ENCODE data around the gene RAET1E. TPM values are rescaled to one million over a fixed set of nuclear protein-coding genes. Genes with fewer than 3 reads are reported as not detected.
A peak's percentile ranks its signal among the peaks of the same experiment; 100 is the strongest.

The RAET1E gene
- total RNA-seq, 1 donor from 2014 or later: 27.5 TPM

DNA sequence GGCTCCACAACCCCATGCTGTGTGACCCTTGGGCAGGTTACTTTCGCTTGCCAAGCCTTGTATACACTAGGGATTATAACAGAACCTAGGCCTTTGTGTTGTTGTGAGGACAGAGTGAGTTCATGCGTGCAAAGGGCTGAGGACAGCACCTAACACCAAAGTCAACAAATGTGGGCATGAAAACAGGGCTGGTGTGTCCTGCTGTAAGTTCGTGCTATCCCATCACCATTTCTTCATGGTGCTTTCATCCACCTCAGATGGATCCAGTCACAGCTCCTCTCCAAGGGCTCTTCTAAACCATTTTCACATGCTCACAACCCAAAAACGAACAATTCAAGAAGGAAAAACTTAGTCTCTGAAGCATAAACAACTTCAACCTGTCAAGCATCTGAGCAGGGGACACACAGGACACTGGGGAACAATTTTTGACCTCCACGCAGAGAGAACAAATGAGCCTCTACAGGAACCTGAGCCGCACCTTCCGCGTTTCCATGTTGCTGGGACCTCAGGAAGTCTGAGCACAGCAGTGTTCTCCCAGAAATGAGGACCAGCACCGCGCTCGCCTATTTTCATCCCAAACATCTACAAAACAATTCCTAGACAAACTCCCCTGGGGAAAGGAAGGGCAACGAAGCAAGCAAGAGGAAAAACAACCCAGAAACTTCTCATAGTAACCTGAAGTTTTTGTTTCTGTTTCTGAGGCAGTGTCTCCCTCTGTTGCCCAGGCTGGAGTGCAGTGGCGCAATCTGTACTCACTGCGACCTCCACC is 36.9 kb downstream of the RAET1E start:
- Histone ChIP-seq H3K9me3 (no peaks in the 10 kb centered on the region), H3K36me3 (no peaks in the 10 kb centered on the region), H3K4me3 (no peak overlapping the region), H3K27ac (no peak overlapping the region), H3K27me3 (no peaks in the 10 kb centered on the region), H3K4me1 (peaks cover 49% of the 10 kb centered on the region)
- TF ChIP-seq, protein P1, sequence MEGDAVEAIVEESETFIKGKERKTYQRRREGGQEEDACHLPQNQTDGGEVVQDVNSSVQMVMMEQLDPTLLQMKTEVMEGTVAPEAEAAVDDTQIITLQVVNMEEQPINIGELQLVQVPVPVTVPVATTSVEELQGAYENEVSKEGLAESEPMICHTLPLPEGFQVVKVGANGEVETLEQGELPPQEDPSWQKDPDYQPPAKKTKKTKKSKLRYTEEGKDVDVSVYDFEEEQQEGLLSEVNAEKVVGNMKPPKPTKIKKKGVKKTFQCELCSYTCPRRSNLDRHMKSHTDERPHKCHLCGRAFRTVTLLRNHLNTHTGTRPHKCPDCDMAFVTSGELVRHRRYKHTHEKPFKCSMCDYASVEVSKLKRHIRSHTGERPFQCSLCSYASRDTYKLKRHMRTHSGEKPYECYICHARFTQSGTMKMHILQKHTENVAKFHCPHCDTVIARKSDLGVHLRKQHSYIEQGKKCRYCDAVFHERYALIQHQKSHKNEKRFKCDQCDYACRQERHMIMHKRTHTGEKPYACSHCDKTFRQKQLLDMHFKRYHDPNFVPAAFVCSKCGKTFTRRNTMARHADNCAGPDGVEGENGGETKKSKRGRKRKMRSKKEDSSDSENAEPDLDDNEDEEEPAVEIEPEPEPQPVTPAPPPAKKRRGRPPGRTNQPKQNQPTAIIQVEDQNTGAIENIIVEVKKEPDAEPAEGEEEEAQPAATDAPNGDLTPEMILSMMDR (IDR thresholded peaks at IDR 0.05): no peak
- TF ChIP-seq POLR2AphosphoS5 (IDR thresholded peaks at IDR 0.05; ENCODE audit: insufficient read depth in 1 of 2, low read depth in 1 of 2) (no peak), POLR2A (IDR thresholded peaks at IDR 0.05) (no peak)
- intact Hi-C loops (cut with DNase I): no loop called here
- peak; percentile 40 to 77 for DNase-seq (ENCODE audit: extremely low spot score in 2 of 2)

DNA sequence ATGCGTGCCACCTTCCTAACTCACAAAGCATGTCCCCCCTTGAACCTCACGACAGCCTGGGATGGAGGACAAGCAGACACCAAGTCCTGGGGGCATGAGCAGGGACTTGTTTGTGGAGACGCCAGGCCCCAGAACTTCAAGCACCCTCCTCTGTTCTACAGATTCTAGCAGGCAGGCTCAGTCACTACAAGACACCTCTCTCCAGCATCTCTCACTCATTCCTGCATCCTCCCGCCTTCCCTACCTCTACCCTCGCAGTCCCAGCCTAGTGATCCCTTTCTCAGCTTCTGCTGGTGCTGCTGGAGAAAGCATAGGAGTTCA is 37.4 kb downstream of the RAET1E start:
- no peaks in the 10 kb centered on the region for H3K9me3 ChIP-seq
- H3K27ac ChIP-seq: no peak overlapping the region
- no peaks in the 10 kb centered on the region for H3K27me3 ChIP-seq
- H3K4me3 ChIP-seq: no peak overlapping the region
- peaks cover 54% of the 10 kb centered on the region for H3K4me1 ChIP-seq
- intact Hi-C loops (cut with DNase I): no loop called here
- TF ChIP-seq, protein P1 (IDR thresholded peaks at IDR 0.05): no peak
- no peak for TF ChIP-seq POLR2AphosphoS5 (IDR thresholded peaks at IDR 0.05; ENCODE audit: insufficient read depth in 1 of 2, low read depth in 1 of 2)
- no peak for TF ChIP-seq POLR2A (IDR thresholded peaks at IDR 0.05)
- no peaks in the 10 kb centered on the region for H3K36me3 ChIP-seq
- DNase-seq (ENCODE audit: extremely low spot score in 2 of 2): peak in 1 of 2 donors; percentile 84

DNA sequence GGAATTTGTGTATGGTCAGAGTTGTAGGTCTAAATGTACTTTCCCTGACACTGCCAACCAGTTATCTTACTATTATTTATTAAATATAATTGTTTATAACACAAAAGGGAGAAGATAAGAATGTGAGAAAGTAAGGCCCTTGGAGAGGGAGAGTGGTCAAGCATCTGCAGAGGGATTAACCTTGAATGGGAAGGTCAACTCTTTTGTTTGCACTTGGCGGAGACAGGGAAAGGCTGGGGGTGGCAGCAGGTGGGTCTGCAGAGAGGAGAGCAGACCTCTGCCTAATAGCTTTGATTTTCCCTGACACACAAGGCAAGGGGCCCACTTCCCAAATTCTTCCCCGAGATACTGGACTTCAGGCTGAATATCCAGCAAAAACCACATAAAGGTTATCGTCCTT is 38.0 kb downstream of the RAET1E start:
- Histone ChIP-seq H3K9me3 (no peaks in the 10 kb centered on the region), H3K36me3 (no peaks in the 10 kb centered on the region), H3K4me1 (peaks cover 59% of the 10 kb centered on the region), H3K4me3 (no peak overlapping the region), H3K27me3 (no peaks in the 10 kb centered on the region), H3K27ac (no peak overlapping the region)
- TF ChIP-seq, protein P1 (IDR thresholded peaks at IDR 0.05): no peak
- TF ChIP-seq POLR2A (IDR thresholded peaks at IDR 0.05) (no peak), POLR2AphosphoS5 (IDR thresholded peaks at IDR 0.05; ENCODE audit: insufficient read depth in 1 of 2, low read depth in 1 of 2) (no peak)
- peak in 1 of 2 donors; percentile 44 for DNase-seq (ENCODE audit: extremely low spot score in 2 of 2)
- intact Hi-C loops (cut with DNase I): no loop called here

DNA sequence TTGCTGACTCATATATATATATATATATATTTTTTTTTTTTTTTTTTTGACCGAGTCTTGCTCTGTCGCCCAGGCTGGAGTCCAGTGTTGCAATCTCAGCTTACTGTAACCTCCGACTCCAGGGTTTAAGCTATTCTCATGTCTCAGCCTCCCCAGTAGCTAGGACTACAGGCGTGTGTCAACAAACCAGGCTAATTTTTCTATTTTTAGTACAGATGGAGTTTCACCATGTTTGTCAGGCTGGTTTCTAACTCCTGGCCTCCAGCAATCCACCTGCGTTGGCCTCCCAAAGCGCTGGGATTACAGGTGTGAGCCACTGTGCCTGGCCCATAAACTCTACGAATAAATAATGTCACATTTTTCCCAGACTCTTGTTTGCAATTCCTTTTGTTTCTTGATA is 38.5 kb downstream of the RAET1E start:
- DNase-seq (ENCODE audit: extremely low spot score in 2 of 2): peak in 1 of 2 donors; percentile 58
- Histone ChIP-seq H3K27me3 (no peaks in the 10 kb centered on the region), H3K4me3 (no peak overlapping the region), H3K27ac (no peak overlapping the region), H3K36me3 (no peaks in the 10 kb centered on the region), H3K9me3 (no peaks in the 10 kb centered on the region), H3K4me1 (peaks cover 57% of the 10 kb centered on the region)
- intact Hi-C loops (cut with DNase I): no loop called here
- no peak for TF ChIP-seq POLR2AphosphoS5 (IDR thresholded peaks at IDR 0.05; ENCODE audit: insufficient read depth in 1 of 2, low read depth in 1 of 2)
- TF ChIP-seq, protein P1 (IDR thresholded peaks at IDR 0.05): no peak
- TF ChIP-seq POLR2A (IDR thresholded peaks at IDR 0.05): no peak

DNA sequence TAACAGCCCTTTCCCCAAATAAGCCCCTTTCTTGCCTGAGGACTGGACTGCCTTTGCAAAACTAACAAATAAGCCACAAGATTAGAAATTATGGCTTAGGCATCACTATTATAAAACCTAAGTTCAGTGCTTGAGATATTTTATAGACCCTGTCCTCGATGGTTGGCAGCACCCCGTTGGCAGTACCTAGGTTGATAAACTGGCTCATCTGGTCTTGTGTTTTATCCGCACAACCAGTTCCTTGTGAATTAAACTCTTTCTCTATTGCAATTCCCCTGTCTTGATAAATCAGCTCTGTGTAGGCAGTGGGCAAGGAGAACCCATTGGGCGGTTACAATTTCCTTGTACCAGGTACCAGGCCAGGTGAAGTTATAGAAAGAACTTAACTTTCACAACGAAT is 40.4 kb downstream of the RAET1E start:
- intact Hi-C loops (cut with DNase I): no loop called here
- DNase-seq (ENCODE audit: extremely low spot score in 2 of 2): peak in 1 of 2 donors; percentile 29
- no peaks in the 10 kb centered on the region for H3K36me3 ChIP-seq
- no peak overlapping the region for H3K4me3 ChIP-seq
- TF ChIP-seq POLR2A (IDR thresholded peaks at IDR 0.05) (no peak), POLR2AphosphoS5 (IDR thresholded peaks at IDR 0.05; ENCODE audit: insufficient read depth in 1 of 2, low read depth in 1 of 2) (no peak)
- TF ChIP-seq, protein P1 (IDR thresholded peaks at IDR 0.05): no peak
- no peaks in the 10 kb centered on the region for H3K27me3 ChIP-seq
- H3K27ac ChIP-seq: no peak overlapping the region
- H3K9me3 ChIP-seq: no peaks in the 10 kb centered on the region
- H3K4me1 ChIP-seq: peaks cover 51% of the 10 kb centered on the region
